WTC11 (cell line): Measurements from ENCODE around the gene AGBL1.

ENCODE experiments used
- SOX15 ChIP-seq: fragments of 250-450 bp; sonication (Bioruptor Pico); IDR thresholded peaks from 2 replicates; pipeline ENCODE4 v1.9.0; 2021; ENCODE audit warnings: mild to moderate bottlenecking
- TF ChIP-seq, protein P1 (sequence below): fragments of 200-600 bp; IDR thresholded peaks from 2 replicates; pipeline ENCODE4 v1.8.0; 2022; ENCODE audit warnings: antibody characterized with exemption

DNA sequence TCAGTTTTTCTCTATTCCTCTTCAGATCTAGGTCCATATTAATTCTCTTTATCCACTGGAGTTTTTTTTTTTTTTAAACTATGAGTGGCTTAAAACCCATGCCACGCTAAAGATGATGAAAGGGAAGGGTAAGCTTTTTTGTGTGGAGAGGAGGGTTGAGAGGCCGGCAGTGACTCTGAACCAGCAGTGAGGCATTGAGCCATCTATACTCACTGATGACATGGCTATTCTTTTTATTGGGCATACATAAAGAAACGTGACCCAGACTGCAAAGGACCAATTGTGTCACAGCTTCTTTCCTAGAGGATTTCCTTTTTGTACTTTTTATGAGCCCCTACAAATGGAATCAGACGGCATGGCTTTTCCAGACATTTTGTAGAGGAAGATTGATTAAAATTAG, 662.2 kb downstream of the AGBL1 start:
- TF ChIP-seq, protein P1, sequence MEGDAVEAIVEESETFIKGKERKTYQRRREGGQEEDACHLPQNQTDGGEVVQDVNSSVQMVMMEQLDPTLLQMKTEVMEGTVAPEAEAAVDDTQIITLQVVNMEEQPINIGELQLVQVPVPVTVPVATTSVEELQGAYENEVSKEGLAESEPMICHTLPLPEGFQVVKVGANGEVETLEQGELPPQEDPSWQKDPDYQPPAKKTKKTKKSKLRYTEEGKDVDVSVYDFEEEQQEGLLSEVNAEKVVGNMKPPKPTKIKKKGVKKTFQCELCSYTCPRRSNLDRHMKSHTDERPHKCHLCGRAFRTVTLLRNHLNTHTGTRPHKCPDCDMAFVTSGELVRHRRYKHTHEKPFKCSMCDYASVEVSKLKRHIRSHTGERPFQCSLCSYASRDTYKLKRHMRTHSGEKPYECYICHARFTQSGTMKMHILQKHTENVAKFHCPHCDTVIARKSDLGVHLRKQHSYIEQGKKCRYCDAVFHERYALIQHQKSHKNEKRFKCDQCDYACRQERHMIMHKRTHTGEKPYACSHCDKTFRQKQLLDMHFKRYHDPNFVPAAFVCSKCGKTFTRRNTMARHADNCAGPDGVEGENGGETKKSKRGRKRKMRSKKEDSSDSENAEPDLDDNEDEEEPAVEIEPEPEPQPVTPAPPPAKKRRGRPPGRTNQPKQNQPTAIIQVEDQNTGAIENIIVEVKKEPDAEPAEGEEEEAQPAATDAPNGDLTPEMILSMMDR: no peak
- TF ChIP-seq SOX15: no peak
